ENCODE measurements around the gene LNX2.

Gene LNX2

GRCh38 chr13:27504868-27505194 lies 115.5 kb downstream of the LNX2 start:
- Histone ChIP-seq H2AFZ (ENCODE audit: low read depth, low read length) (no peak overlapping the region), H3K9me3 (ENCODE audit: insufficient read depth, low read length) (no peaks in the 10 kb centered on the region), H3K4me1 (ENCODE audit: low read length) (peaks cover 28% of the 10 kb centered on the region), H3K27me3 (ENCODE audit: low read depth, low read length) (no peaks in the 10 kb centered on the region), H3K79me2 (ENCODE audit: low read length) (no peaks in the 10 kb centered on the region), H3K27ac (ENCODE audit: low read length) (no peak overlapping the region), H3K36me3 (replicated peaks; ENCODE audit: low read depth, low read length) (no peaks in the 10 kb centered on the region), H3K4me3 (ENCODE audit: low read length) (no peak overlapping the region), H3K4me2 (ENCODE audit: low read length) (no peak overlapping the region), H4K20me1 (ENCODE audit: insufficient read depth, low read length) (no peaks in the 10 kb centered on the region), H3K9ac (ENCODE audit: low read length) (no peak overlapping the region)
- no peak for TF ChIP-seq EZH2phosphoT487 (IDR thresholded peaks at IDR 0.05; ENCODE audit: low read depth)
- TF ChIP-seq CTCF (IDR thresholded peaks at IDR 0.05; ENCODE audit: low read depth, low read length) = no peak

- no peaks in the 10 kb centered on the region for H3K36me3 ChIP-seq (replicated peaks; ENCODE audit: low read depth, low read length)
- H3K9ac ChIP-seq (ENCODE audit: low read length) = no peak overlapping the region
- H4K20me1 ChIP-seq (ENCODE audit: insufficient read depth, low read length) = no peaks in the 10 kb centered on the region
- H3K27me3 ChIP-seq (ENCODE audit: low read depth, low read length) = no peaks in the 10 kb centered on the region
- H3K79me2 ChIP-seq (ENCODE audit: low read length) = no peaks in the 10 kb centered on the region
- H2AFZ ChIP-seq (ENCODE audit: low read depth, low read length) = no peak overlapping the region
- TF ChIP-seq EZH2phosphoT487 (IDR thresholded peaks at IDR 0.05; ENCODE audit: low read depth) (no peak), CTCF (IDR thresholded peaks at IDR 0.05; ENCODE audit: low read depth, low read length) (no peak)
- H3K4me2 ChIP-seq (ENCODE audit: low read length) = no peak overlapping the region
- H3K4me1 ChIP-seq (ENCODE audit: low read length) = peaks cover 28% of the 10 kb centered on the region
- no peak overlapping the region for H3K27ac ChIP-seq (ENCODE audit: low read length)
- no peaks in the 10 kb centered on the region for H3K9me3 ChIP-seq (ENCODE audit: insufficient read depth, low read length)
- H3K4me3 ChIP-seq (ENCODE audit: low read length) = no peak overlapping the region
These were observed 116.0 kb downstream of the LNX2 start for GRCh38 chr13:27504128-27504867.

GRCh38 chr13:27500806-27501534 lies 119.4 kb downstream of the LNX2 start:
- TF ChIP-seq CTCF (IDR thresholded peaks at IDR 0.05; ENCODE audit: low read depth, low read length) (no peak), EZH2phosphoT487 (IDR thresholded peaks at IDR 0.05; ENCODE audit: low read depth) (no peak)
- no peaks in the 10 kb centered on the region for H3K27me3 ChIP-seq (ENCODE audit: low read depth, low read length)
- H4K20me1 ChIP-seq (ENCODE audit: insufficient read depth, low read length) = no peaks in the 10 kb centered on the region
- no peak overlapping the region for H3K4me2 ChIP-seq (ENCODE audit: low read length)
- H3K4me1 ChIP-seq (ENCODE audit: low read length) = peaks cover 13% of the 10 kb centered on the region
- H3K9me3 ChIP-seq (ENCODE audit: insufficient read depth, low read length) = no peaks in the 10 kb centered on the region
- H3K27ac ChIP-seq (ENCODE audit: low read length) = no peak overlapping the region
- no peaks in the 10 kb centered on the region for H3K36me3 ChIP-seq (replicated peaks; ENCODE audit: low read depth, low read length)
- no peak overlapping the region for H2AFZ ChIP-seq (ENCODE audit: low read depth, low read length)
- H3K79me2 ChIP-seq (ENCODE audit: low read length) = no peaks in the 10 kb centered on the region
- H3K9ac ChIP-seq (ENCODE audit: low read length) = no peak overlapping the region
- no peak overlapping the region for H3K4me3 ChIP-seq (ENCODE audit: low read length)

- Histone ChIP-seq H3K9me3 (ENCODE audit: insufficient read depth, low read length) (no peaks in the 10 kb centered on the region), H3K27me3 (ENCODE audit: low read depth, low read length) (no peaks in the 10 kb centered on the region), H2AFZ (ENCODE audit: low read depth, low read length) (no peak overlapping the region), H3K4me1 (ENCODE audit: low read length) (no peaks in the 10 kb centered on the region), H3K9ac (ENCODE audit: low read length) (no peak overlapping the region), H3K4me3 (ENCODE audit: low read length) (no peak overlapping the region), H3K36me3 (replicated peaks; ENCODE audit: low read depth, low read length) (no peaks in the 10 kb centered on the region), H4K20me1 (ENCODE audit: insufficient read depth, low read length) (no peaks in the 10 kb centered on the region), H3K79me2 (ENCODE audit: low read length) (no peaks in the 10 kb centered on the region), H3K4me2 (ENCODE audit: low read length) (no peak overlapping the region), H3K27ac (ENCODE audit: low read length) (no peak overlapping the region)
- TF ChIP-seq EZH2phosphoT487 (IDR thresholded peaks at IDR 0.05; ENCODE audit: low read depth) (no peak), CTCF (IDR thresholded peaks at IDR 0.05; ENCODE audit: low read depth, low read length) (no peak)
These were observed 122.6 kb downstream of the LNX2 start for GRCh38 chr13:27497563-27498230.
